Hematopoietic multipotent progenitor cell treated with erythropoietin and hydrocortisone succinate and interleukin-3 and kit ligand, for 8 days (in vitro differentiated cells): Measurements from ENCODE around the gene SFXN1.
A peak's percentile ranks its signal among the peaks of the same experiment; 100 is the strongest.

Experiments
- DNase-seq: peaks from one replicate; pipeline ENCODE4 v3.0.0-alpha.2; 2015

SFXN1 gene

DNA sequence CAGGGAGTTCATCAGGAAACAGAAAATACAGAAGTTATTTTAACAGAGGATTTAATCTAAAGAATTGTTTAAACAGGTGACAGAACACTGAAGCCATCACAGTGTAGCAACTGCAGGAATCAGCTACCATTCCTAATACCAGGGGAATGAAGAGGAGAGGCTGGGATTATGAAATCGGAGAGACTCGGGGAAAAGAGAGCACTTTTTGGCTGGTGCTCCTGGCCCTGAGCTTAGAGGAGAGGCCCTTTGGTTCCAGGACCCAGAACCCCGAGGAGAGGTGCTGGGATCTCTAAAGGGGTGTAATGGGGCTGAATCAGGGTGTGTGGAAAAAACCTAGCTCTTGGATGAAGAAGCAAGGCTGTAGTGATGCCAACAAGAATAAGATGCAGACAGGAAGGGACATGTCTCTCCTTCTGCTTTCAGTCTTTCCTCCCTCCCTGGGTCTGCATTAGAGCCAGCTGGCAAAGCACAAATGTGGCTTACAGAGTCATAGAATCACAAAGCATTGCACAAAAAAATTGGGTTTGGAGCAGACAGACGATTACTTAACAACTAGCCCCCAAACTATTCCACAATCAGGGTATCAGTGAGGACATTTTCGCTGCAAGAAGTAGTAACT, 11.6 kb upstream of the SFXN1 start:
- no peak for DNase-seq

DNA sequence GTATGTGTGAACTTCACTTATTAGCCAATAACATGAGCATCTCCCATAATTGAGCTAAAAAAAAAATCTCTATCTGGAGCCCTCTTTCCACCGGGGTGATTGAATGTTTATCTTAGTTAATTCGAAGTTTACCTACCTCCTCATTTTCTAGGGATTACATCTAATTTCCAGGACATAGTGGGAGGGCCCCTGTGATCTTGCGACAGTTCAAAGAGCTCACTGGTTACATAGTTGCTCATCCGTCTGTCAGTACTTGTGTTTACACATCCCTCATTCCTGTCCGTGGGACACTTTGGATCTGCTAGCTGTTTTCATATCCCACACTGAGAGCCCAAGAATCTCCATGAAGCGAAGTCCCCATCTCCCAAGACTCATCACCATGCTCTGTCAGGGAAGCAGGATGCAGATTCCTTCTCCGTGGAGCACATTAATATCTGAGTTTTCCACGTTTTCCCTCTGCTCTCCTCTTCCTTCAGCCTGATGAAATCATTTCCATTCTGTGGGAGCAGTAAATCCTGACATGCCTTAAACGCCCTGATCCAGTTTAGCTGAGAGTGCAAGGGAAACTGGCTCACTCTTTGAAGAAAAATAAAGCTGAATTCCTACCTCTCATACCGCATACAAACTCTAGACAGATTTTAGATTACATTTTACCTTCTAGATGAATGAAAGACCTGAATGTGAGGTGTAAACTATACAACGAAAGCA, 10.2 kb upstream of the SFXN1 start:
- no peak for DNase-seq

DNA sequence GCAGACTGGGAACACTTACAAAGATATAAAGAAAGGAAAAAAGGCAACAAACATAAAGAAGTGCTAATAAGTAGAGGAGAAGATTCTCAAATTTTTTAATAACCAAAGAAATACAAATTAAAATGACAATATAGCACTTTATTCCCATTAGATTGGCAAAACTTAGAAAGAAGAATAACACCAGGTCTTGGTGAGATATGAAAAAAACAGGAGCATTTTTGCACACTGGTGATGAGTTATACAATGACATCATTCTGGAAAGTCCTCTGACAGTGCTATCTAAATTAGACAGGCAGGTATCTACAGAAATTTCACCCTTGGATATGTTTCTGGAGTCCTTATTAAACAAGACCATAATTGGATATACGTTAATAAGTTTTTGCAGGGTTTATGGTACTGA, 9.5 kb upstream of the SFXN1 start:
- DNase-seq = no peak

DNA sequence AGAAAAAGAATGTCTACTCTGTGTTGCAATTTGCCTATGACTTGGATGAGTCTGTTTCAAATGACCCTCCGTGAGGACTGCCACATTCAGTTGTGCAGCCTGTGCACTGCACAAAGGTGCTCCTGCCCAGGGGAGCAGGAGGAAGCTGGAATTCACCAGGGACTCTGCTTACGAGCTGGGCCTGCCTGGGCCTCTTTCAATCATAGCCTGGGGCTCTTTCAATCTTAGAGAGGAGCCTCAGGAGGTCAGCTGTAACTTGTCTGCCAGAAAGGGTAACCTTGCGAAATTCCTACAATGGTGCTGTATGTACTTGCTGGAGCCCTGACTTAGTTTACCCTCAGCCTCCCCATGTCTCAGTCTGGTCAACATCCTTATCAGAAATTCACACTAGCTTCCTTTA, 8.4 kb upstream of the SFXN1 start:
- DNase-seq = no peak

DNA sequence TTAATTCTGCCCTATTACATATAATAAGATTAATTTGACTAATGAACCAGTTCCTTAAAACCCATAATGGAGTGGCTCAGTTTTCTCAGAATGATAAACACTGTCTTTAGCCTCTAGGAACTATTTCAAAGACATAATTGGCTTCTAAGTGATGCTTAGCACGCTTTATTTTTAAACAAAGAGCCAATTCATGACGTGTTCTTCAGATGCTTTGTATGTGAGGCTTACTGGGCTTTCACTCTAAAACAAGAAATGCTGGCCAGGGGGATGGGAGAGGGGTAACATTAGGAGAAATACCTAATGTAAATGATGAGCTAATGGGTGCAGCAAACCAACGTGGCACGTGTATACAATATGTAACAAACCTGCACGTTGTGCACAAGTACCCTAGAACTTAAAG, 7.6 kb upstream of the SFXN1 start:
- no peak for DNase-seq

DNA sequence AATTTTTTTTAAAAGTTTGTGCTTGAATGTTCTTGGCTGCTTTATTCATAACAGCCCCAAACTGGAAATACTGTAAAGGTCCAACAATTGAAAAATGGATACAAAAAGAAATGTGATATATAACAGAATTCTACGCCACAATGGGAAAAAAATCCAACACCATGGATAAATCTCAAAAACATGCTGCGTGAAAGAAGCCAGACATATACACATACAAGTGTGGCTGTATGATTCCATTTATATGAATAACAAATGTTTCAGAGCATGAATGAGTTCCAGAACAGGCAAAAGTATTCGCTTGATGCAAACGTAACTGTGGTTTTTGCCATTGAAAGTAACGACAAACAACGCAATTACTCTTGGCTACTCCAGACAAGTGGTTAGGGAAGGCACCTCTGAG, 7.2 kb upstream of the SFXN1 start:
- DNase-seq = no peak

DNA sequence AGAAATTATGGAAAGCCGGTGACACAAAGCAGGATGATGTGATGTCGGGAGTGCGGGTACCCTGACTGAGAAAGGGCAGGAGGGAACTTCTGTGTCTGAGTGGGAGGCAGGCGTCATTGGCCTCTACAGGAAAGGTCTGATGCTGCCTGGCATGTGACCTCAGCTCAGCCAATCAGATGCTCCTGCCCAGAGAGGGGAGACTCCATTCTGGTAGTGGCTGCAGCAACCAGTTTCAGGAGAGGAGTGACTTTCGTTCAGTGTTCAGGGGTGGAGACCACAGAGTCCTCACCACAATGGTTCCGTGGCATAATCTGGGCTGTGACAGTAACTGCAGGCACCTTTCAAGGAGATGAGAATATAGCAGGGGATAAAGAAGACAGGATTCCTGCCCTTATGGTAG, 6.7 kb upstream of the SFXN1 start:
- DNase-seq = no peak

DNA sequence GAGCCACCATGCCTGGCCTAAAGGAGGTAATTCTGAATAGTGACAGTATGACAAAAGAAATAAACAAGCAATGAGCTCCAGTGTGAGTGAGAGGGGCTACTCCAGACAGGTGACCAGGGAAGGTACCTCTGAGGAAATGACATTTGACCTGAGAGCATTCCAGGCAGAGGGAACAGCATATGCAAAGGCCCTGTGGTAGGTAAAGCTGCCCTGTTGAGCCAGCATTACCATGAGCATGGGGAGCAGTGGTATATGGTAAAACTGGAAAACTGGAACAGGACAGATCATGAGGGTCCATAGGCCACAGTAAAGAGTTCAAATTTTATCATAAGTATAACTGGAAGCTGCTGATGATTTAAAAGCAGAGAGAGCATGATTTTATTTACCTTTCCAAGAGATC, 6.0 kb upstream of the SFXN1 start:
- no peak for DNase-seq

DNA sequence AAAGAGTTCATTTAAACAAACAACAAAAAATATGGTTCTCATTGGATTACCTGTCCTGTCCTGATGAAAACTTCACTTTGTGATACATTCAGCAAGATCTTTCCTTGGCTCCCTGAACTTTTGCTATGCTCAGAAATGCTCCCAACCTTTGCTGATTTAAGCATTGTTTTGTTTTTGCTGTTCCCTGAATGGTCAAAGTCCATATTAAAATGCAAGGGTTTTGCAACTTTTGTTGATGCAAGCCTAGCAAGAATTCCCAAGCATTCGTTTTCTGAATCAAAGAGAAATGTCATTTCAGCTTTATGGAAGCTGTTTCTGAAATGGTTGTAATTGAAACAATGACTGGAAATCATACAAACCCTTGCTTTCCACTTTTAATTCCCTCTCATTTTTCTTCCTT, 3.1 kb upstream of the SFXN1 start:
- DNase-seq = no peak

DNA sequence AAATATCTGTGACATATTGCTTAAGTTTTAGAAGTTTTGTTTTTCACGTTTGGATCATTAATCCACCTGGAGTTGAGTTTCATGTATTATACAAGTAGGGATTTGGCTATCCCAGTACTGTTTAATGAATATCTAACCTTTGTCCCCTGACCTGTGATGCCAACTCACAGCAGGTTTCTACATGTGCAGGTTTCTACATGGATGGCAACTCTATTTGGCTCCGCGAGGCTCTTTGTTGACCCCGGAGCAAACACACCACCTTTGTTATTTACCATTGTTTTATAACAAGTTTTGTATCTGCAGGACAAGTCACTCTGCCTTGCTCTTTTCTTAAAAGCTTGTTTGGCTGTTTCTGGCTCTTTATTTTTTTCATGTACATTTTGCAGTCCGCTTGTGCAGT, 920 bp upstream of the SFXN1 start:
- DNase-seq = no peak

DNA sequence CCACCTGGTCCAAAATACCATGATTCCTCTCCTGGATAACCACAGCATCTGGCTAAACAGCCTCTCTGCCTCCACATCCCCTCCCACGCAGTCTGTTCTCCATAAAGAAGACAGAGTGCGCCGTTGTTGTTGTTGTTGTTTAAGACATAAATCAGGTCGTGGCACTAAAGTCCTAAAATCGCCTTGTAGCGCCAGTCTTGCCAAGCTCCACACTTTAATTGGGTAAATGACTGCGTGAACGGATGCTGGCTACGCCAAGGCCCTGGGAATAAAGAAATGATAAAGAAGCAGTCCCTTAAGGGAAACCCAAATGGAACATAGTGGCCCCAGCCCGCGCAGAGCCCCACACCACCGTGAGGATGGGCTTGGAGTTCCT, 364 bp upstream of the SFXN1 start:
- DNase-seq = no peak

DNA sequence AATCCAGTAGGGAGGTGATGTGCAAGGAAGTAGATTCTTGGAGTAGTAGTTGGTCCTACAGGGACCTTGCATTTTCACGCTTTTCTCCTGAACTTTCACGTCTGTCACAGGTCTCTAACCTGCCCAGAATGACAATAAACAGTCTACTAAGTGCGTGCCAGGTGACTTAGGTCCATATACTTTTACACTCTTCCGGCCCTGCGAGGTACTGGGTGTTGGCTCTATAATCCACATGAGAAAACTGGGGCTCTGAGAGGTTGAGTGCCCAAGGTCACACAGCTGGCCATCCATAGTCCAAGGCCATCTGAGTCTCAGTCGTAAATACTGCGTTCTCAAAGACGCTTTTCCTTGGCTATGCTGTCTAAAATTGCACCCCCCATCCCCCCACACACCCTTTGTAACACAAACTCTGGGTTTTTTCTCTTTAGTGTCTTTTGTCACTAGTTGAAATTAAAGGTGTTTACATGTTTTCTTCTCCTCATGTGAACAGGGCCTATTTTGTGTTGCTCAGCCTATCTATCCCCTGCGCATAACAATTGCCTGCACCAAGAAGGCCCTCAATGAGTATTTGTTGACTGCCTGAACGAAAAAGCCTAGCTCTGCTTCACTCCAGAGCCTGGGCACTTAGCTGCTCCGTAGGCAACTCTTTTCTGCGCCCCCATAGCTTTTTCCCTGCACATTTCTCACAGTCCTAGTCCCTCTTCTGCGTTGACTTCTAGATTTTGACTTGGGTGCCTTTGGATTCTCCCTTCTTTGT, 943 bp downstream of the SFXN1 start:
- DNase-seq = peak; percentile 23

DNA sequence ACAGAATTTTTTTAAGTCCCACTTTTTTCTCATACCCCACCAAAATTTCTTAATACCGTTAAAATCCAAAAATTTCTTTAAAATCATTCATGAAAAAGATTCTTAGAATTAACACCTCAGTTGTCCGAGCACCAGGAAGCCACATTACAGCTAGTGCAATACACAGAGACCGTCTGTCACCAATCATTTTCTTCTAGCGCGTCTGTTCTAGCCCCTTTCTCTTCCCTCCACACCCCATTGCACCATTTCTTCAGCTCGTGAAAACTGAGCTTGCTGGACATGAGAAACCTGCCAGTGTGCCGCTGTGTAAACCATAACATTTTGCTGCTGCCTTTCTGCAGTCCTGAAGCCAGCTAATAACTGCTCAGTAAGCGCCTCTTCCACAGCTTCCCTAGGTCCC, 5.0 kb downstream of the SFXN1 start:
- DNase-seq = no peak

DNA sequence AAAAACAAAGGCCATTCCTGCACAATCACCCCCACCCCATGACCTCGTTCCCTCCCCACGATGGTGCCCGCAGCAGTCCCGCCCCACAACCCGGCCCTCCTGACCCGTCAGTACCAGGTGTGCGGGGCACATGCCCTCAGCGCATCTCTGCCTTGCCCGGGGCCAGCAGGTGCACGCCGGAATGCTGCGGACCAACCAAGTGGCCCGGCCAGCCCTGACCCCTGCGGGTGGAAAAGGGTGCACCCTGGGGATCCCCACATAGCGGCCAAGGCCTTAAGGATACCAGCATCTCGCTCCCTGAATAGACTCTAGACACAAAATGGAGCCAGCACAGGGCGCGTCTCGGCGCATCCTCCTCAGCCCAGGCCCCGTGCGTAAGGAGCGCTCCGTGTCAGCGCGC, 6.0 kb downstream of the SFXN1 start:
- DNase-seq = no peak

DNA sequence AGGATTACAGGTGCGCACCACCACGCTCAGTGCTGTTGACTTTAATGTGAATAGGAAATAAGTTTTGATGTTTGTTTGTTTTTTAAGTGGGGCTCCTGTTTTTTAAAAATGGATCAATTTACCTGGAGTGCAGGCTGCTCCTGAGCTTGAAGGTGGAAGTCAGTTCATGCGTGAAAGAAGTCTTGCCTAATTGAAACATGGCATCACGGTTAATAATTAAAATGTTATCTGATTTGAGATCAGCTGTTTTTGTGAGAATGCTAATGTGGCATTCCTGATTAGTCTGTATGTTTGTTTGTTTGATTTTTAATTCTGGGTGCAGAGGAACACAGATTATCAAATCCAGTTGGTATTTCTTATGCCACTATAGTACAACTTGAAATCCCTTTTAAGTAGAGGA, 6.5 kb downstream of the SFXN1 start:
- DNase-seq = no peak

DNA sequence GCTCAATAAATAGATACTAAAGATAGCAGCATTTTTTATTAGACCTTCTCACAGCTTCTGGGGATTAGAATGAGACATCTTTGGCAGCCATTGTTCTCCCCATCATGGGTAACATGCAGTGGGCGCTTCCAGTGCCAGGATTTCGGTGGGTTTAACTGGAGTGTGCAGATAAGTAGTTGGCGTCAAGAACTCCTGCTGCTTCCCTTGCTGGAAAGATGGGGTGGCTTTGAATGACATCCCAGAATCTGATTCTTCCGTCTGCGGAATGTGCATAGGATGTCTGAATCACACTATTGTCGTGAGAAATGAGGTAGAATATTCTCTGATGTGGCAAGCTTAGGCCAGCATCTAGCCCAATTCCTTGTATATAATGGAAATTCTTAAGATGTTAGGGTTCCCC, 7.3 kb downstream of the SFXN1 start:
- no peak for DNase-seq

DNA sequence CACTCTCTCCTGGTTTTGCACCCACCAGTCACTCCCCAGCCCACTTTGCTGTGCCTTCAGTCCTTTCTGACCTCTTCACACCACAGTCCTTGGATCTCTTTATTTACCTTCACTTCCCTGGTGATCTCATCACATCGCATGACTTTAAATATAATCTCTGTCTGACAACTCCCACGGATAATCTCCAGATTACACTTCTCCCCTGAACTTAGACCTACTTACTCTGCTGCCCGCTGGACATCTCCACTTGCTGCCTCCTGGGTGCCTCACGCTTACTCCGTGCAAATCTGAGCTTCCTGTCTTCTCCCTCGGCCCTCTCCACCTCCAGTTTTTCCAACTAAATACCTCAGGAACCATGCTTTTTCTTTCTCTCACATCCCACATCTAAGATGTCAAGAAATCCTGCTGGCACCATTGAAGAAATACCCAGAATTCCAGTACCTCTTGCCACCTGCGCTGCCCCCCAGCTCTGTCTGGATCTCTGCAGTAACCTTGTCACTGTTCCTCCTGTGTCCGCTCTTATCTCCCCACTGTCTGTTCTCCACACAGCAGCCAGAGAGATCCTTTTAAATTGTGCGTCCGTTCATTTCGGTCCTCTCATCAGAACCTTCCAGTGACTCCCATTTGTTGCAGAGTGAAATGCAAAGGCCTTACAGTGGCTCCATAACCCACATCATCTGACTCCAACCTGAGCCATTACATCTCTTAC, 9.3 kb downstream of the SFXN1 start:
- DNase-seq = no peak

DNA sequence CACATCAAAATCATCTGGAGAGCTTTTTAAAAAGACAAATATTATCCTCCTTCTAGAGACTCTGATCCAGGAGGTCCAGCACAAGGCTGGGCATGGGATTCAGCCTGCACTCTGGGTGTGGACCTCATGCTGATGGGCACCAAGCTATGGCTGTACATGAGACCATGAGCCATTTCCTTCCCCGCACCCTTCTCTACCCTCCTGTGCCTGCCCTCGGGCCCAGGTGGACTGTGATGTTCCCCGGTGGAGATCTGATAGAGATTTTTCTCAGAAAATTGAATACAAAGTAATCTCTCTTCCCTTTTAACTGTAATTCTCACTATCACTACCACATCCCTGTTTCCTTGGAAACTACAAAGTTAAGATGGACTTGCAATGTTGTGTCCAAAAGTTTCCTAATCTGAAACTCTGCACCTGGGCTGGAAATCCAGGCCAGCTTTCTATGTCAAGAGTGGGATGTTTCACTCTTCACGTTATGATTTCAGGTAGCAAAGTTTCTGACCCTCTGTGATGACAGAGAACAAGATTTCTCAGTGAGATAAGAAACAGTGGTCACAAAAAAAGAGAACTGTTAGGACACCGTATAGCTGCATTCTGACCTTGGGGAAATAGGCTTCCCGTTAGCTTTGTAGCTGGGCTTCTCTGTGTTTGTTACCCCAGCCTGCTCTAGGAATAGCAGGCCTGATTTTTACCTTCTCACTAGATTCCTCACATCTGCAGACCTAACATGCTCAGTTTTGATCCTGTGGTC, 11.5 kb downstream of the SFXN1 start:
- peak; percentile 20 for DNase-seq

DNA sequence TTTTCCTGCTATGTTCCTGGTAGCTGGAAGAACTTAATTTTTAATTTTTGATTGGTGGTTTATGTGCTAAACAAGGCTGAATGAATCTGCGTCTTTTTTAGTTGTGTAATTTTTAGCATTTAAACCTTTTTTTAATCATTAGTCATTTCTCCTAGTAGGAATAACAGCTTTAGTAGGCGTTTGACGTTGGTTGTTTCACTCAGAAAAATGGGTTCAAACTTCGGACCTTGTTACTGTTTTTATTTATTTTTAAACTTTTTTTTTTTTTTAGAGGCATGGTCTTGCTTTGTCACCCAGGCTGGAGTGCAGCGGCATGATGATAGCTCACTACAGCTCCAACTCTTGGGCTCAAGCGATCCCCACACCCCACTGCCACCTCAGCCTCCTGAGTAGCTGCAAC, 12.9 kb downstream of the SFXN1 start:
- DNase-seq = no peak

DNA sequence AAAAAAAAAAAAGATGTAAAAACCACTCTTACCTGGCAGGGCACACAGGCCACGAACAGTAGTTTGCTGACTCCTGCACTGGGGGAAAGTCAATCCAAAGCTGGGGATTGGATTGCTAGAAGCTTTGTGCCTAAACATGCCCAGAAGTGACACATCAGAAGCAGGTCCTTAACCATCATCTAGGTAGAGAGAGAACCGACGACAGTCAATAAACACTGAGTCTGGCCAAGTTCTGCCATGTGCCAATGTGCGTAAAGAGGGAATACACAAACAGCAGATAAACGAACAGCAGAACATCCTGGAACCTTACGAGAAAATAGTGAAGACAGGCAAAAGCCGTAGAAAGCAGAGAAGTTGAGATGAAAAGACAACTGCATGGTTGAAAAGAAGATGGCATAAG, 14.9 kb downstream of the SFXN1 start:
- DNase-seq = no peak

DNA sequence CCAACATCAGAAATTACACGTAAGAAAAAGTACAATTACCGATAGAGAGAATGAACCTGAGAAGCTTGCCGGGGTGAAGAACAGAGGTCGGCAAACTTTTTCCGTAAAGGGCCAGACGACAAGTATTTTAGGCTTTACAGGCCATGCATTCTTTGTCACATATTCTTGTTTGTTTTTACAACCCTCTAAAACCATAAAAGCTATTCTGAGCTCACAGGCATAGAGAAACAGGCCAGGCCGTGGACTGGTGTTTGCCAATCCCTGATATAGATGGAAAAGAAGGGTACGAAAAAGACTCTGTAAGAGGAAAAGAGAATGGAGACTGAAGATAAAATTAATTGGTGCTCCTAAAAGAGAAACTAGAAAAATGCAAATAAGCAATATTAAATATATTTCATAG, 15.4 kb downstream of the SFXN1 start:
- DNase-seq = no peak

DNA sequence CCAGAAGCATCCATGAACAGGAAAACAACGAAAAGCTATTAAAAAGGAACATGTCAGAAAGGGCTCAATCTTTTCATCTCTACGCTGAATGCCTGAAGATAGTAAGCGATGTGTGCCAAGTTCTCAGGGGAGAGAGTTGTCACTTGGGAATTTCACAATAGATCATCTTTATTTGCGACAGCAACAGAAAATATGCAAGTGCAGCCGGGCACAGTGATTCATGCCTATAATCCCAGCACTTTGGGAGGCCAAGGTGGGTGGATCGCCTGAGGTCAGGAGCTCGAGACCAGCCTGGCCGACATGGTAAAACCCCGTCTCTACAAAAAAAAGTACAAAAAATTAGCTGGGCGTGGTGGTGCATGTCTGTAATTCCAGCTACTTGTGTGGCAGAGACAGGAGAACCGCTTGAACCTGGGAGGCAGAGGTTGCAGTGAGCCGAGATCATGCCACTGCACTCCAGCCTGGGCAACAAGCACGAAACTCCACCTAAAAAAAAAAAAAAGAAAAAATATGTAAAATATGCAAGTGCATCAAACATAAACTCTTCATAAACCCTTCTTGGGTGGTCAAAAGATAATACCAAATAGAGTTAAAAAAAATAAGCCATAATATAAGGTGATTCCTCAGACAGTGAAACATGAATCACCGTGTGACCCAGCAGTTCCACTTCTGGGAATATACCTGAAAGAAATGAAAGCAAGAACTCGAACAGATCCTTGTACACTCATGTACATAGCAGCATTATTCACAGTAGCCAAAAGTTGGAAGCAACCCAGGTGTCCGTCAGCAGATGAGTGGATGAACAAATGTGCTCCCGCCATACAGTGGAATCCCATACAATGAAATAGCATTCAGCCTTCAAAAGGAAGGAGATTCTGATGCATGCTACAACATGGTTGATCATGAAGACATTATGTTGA, 16.2 kb downstream of the SFXN1 start:
- no peak for DNase-seq
